Heart right ventricle (tissue), 16 donors: ENCODE data around the gene LAIR2. TPM values are rescaled to one million over a fixed set of nuclear protein-coding genes. Genes with fewer than 3 reads are reported as not detected.

ENCODE experiments used
- ATAC-seq, 8 donors: fragments of 200-7000 bp; cut with Tn5 transposase; one replicate each; pipeline ENCODE4 v1.9.1; 2020; ENCODE audit warnings: mild to moderate bottlenecking in 8 of 8, moderate library complexity in 8 of 8, moderate number of reproducible peaks in 1 of 8
- DNase-seq, 2 donors: peaks; one replicate each; pipeline ENCODE4 v3.0.0-alpha.2; 2020
- H3K27ac ChIP-seq, 10 donors: fragments of 200-600 bp; sonication (generic) in 2 of 10; one replicate each; pipeline versions ENCODE4 v1.5.0 to v1.8.0; 2020 to 2022; ENCODE audit warnings: mild to moderate bottlenecking in 3 of 10
- H3K27me3 ChIP-seq, 7 donors: fragments of 200-600 bp; one replicate each; pipeline ENCODE4 v1.8.0; 2021 to 2022; ENCODE audit warnings: mild to moderate bottlenecking in 2 of 7
- H3K36me3 ChIP-seq, 9 donors: fragments of 200-600 bp; sonication (generic) in 1 of 9; one replicate each; pipeline versions ENCODE4 v1.5.0 to v1.8.0; 2020 to 2022; ENCODE audit warnings: mild to moderate bottlenecking in 2 of 9
- H3K4me1 ChIP-seq, 9 donors: fragments of 200-600 bp; sonication (generic) in 1 of 9; one replicate each; pipeline versions ENCODE4 v1.5.0 to v1.8.0; 2020 to 2022; ENCODE audit warnings: mild to moderate bottlenecking in 4 of 9
- H3K4me3 ChIP-seq, 10 donors: fragments of 200-600 bp; sonication (generic) in 2 of 10; one replicate each; pipeline versions ENCODE4 v1.5.0 to v1.8.0; 2020 to 2022; ENCODE audit warnings: mild to moderate bottlenecking in 7 of 10, moderate library complexity in 2 of 10
- H3K9me3 ChIP-seq, 11 donors: fragments of 200-600 bp in 10 of 11; sonication (generic) in 2 of 11; one replicate each; pipeline versions ENCODE4 v1.5.0 to v1.8.0; 2013 to 2022; ENCODE audit warnings: mild to moderate bottlenecking in 2 of 11, control low read depth in 1 of 11, moderate library complexity in 1 of 11
- CTCF ChIP-seq, 9 donors: fragments of 200-600 bp; sonication (generic) in 2 of 9; IDR thresholded peaks; one replicate each; pipeline versions ENCODE4 v1.5.0 to v1.8.0; 2021 to 2022; ENCODE audit warnings: antibody characterized with exemption in 9 of 9, mild to moderate bottlenecking in 5 of 9, moderate library complexity in 1 of 9
- WGBS, 2 donors: extraction: QIAGEN DNeasy Blood & Tissue Kit; methylation state at CpG; one replicate each; pipeline ENCODE4 v1.1.7; 2013; ENCODE audit warnings: inconsistent platforms in 1 of 2; 5-methylcytosine and 5-hydroxymethylcytosine counted together
- intact Hi-C, 10 donors: fragments of 100-400 bp; cut with DNase I; formaldehyde crosslinking; loops; one replicate each; pipeline versions ENCODE4 v1.11.1 to v1.14.2; 2022
- polyA plus RNA-seq, 2 donors: library from polyadenylated mRNA; stranded (reverse); fragments of 200-250 nt; gene quantifications; one replicate each; pipeline ENCODE4 v1.2.3, GENCODE V29; 2013
- total RNA-seq, 10 donors: library from RNA; stranded (reverse); fragmentation: NEBNext Ultra II Directional in 3 of 10; extraction: Animal tissue kit (Norgen Biotek cat#: 25700) in 3 of 10; gene quantifications; one replicate each; pipeline versions ENCODE4 v1.2.1 to v1.2.4, GENCODE V29; 2021 to 2023
- donor health status: Arrhythmogenic right ventricular cardiomyopathy.
- donor health status: ischemic (EF 13 %, LVEDD 7.1; RV severe dilation, severe dysfunction).
- donor health status: healthy with polysubstance abuse.
- donor health status: DM: no; HTN: yes; CAD: no.
- donor health status: DM: no; HTN: no; CAD: no.
- donor health status: ischemic (EF 25% LVEDD 6.9; RV normal size, moderate dysfunction).
- donor health status: ischemic (EF 25% LVEDD 5.7; RV mildly dilated, moderate dysfunction).
- donor health status: healthy.
- donor health status: DM: yes; HTN: yes; CAD: no.
- donor health status: Ischemic cardiomyopathy.
- donor health status: ischemic (EF 35%, LVEDD 5.7; RV mildly dilated, moderate dysfunction).
- donor health status: nonischemic (EF 11% LVEDD 7.7; RV severe dilation, severe dysfunction).
- donor health status: DM: yes; HTN: yes; CAD: no.
- donor health status: PGD.
- donor health status: ischemic (EF 29% LVEDD 5.4; RV normal size, mild dysfunction).
- donor health status: nonischemic (EF 23%, LVEDD 6.1; RV moderate dilation, normal function).

LAIR2 gene
- total and polyA plus RNA-seq, 12 donors = 0.76 to 2.5 TPM; not detected in 10

DNA sequence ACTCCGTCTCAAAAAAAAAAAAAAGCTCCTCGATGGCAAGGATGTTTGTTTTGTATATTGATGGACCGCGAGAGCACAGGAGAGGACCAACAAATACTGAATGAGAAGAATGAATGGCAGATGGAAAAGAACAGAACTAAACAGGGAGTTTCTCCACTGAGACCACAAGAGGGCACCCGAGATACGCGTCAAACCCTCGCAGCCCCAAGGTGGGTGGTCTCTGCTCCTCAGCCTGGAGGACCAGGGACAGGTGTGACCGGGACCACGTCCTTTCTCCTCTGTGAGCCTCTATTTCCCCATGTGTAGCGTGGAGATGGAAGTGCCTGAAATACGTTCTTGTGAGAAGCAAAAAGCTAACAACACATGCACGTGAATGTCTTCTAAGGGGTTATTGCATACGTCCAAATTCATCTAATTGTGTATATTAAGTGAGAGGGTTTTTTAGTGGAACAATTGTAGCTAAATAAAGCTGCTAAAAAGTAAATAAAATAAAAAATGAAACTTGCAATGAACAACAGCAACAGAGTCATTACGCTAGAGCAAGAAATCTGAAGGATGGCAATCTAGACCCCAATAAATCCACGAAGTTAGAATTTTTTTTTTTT lies 21.2 kb upstream of the LAIR2 start:
- Histone ChIP-seq H3K27me3 (peaks cover 0 to 77% (median 21%) of the 10 kb centered on the region in 7 donors), H3K9me3 (no peaks in the 10 kb centered on the region), H3K36me3 (no peaks in the 10 kb centered on the region), H3K4me3 (no peak overlapping the region), H3K4me1 (peaks cover 0 to 27% (median 0%) of the 10 kb centered on the region in 9 donors), H3K27ac (no peak overlapping the region)
- DNase-seq (peak in 1 of 2 donors; percentile 27), ATAC-seq (peak in 4 of 8 donors; percentile 37 to 74 (median 51))
- TF ChIP-seq CTCF (IDR thresholded peaks at IDR 0.05) = peak in 8 of 9 donors; percentile 51 to 79 (median 64)
- intact Hi-C loops = loop anchor here in 8 of 10 donors (5.0 to 10.0 kb wide), 3 partner anchors 191 to 196 kb away; no protein-coding TSS in a partner anchor
- WGBS, 2 donors = 12 to 14% methylated on average over 16 of the region's 16 CpGs

DNA sequence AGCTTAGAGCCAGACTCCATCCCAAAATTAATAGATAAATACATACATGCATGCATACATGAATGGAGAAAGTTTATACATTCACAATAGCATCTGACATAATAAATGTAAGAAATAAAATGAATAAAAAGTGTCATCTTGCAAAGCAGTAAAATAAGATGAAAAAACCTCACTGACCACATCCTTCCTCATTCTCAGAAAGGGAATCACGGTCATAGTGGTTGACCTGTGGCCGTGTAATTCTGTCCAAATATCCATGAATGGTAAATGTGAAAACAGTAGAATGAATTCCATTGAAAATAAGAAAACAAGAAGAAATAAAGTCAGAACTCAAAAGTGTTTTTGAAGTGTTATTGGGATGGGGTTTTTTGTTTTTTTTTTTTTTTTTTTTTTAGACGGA lies 19.7 kb upstream of the LAIR2 start:
- DNase-seq (no peak), ATAC-seq (no peak)
- Histone ChIP-seq H3K36me3 (no peaks in the 10 kb centered on the region), H3K9me3 (no peaks in the 10 kb centered on the region), H3K4me3 (no peak overlapping the region), H3K27me3 (peaks cover 0 to 77% (median 21%) of the 10 kb centered on the region in 7 donors), H3K27ac (no peak overlapping the region), H3K4me1 (peaks cover 0 to 27% (median 0%) of the 10 kb centered on the region in 9 donors)
- intact Hi-C loops = loop anchor here in 8 of 10 donors (5.0 to 10.0 kb wide), 3 partner anchors 189 to 194 kb away; no protein-coding TSS in a partner anchor
- 76 to 89% methylated on average over 3 of the region's 3 CpGs for WGBS, 2 donors
- no peak for TF ChIP-seq CTCF (IDR thresholded peaks at IDR 0.05)

DNA sequence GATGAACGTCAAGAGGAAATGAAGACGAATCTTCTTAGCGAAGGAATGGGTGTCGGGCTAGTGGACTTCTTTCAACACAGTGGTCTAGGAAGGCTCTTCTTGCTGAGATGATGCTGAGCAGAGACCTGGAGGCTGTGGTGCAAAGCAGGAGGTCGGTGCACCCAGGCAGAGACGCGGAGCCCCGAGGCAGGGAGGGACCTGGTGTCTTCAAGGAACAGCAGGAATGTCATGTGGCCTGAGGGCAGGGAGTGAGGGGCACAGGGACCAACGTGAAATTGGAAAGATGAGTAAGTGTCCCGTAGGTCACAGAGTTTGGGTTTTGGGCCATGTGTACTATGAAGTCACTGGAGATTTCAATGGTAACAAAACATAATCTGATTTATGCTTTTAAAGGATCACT lies 18.2 kb upstream of the LAIR2 start:
- 75 to 78% methylated on average over 10 of the region's 10 CpGs for WGBS, 2 donors
- no peak for ATAC-seq
- peaks cover 0 to 78% (median 21%) of the 10 kb centered on the region in 7 donors for H3K27me3 ChIP-seq
- no peak overlapping the region for H3K27ac ChIP-seq
- H3K36me3 ChIP-seq = no peaks in the 10 kb centered on the region
- TF ChIP-seq CTCF (IDR thresholded peaks at IDR 0.05) = no peak
- H3K4me1 ChIP-seq = peaks cover 0 to 26% (median 0%) of the 10 kb centered on the region in 9 donors
- H3K4me3 ChIP-seq = no peak overlapping the region
- no peaks in the 10 kb centered on the region for H3K9me3 ChIP-seq
- DNase-seq = no peak
- intact Hi-C loops = loop anchor here in 8 of 10 donors (5.0 to 10.0 kb wide), 3 partner anchors 188 to 193 kb away; no protein-coding TSS in a partner anchor

- Histone ChIP-seq H3K36me3 (no peaks in the 10 kb centered on the region), H3K4me3 (no peak overlapping the region), H3K27me3 (peaks cover 0 to 82% (median 14%) of the 10 kb centered on the region in 7 donors), H3K4me1 (peaks cover 0 to 15% (median 0%) of the 10 kb centered on the region in 9 donors), H3K27ac (no peak overlapping the region), H3K9me3 (no peaks in the 10 kb centered on the region)
- intact Hi-C loops = loop anchor here in 2 of 10 donors (5.0 to 10.0 kb wide), 2 partner anchors 176 to 189 kb away; partner anchors contain the start of gene LILRB4 (in 1 of the 2)
- DNase-seq = no peak
- no peak for ATAC-seq
- no peak for TF ChIP-seq CTCF (IDR thresholded peaks at IDR 0.05)
- WGBS, 2 donors = 72 to 73% methylated on average over 5 of the region's 5 CpGs
These were observed 16.8 kb upstream of the LAIR2 start for GRCh38 chr19:54485851-54486250.
